H1 (cell line): Measurements from ENCODE around the gene FAF2. TPM values are rescaled to one million over a fixed set of nuclear protein-coding genes. Genes with fewer than 3 reads are reported as not detected.

Experiments used
- CTCF ChIA-PET: fragments of 300-600 bp; sonication (Branson Sonifier 250); formaldehyde crosslinking; loops from one replicate; lab custom pipeline; 2021; ENCODE audit not compliant: partially characterized antibody; lab: Charles Lee
- POLR2A ChIA-PET: fragments of 300-600 bp; sonication (Branson Sonifier 250); formaldehyde crosslinking; loops from one replicate; lab custom pipeline; 2021; ENCODE audit warnings: inconsistent platforms; ENCODE audit not compliant: partially characterized antibody; lab: Charles Lee
- DNase-seq, 2 experiments: peaks; one replicate each; pipeline versions ENCODE4 v3.0.0 to v3.0.0-alpha.2; 2010 to 2022; ENCODE audit warnings: low spot score in 2 of 2, low read depth in 1 of 2, mixed read lengths in 1 of 2
- FAIRE-seq: peaks from 2 replicates; lab custom pipeline; 2011; peaks lifted over from hg19 to GRCh38; lab: Jason Lieb, UNC
- H2AFZ ChIP-seq: 2 replicates; pipeline ENCODE4 v1.8.1; 2012; ENCODE audit warnings: low read length, inconsistent platforms
- H2AK5ac ChIP-seq: 2 replicates; pipeline ENCODE4 v1.6.1; 2013; ENCODE audit warnings: low read depth, low read length
- H2BK120ac ChIP-seq: replicated peaks from 2 replicates; pipeline ENCODE3; 2013; ENCODE audit warnings: low read depth, low read length, inconsistent platforms
- H2BK12ac ChIP-seq: 2 replicates; pipeline ENCODE4 v1.6.1; 2013; ENCODE audit warnings: low read depth, low read length
- H2BK15ac ChIP-seq: 2 replicates; pipeline ENCODE4 v1.6.1; 2013; ENCODE audit warnings: low read length
- H2BK20ac ChIP-seq: 2 replicates; pipeline ENCODE4 v1.6.1; 2013; ENCODE audit warnings: low read length
- H2BK5ac ChIP-seq: 2 replicates; pipeline ENCODE4 v1.6.1; 2013; ENCODE audit warnings: low read depth, low read length
- H3K14ac ChIP-seq: 2 replicates; pipeline ENCODE4 v1.6.1; 2013; ENCODE audit warnings: inconsistent platforms; ENCODE audit not compliant: insufficient read length
- H3K18ac ChIP-seq: 2 replicates; pipeline ENCODE4 v1.6.1; 2013; ENCODE audit warnings: low read length; ENCODE audit errors: extremely low read depth
- H3K23ac ChIP-seq: 2 replicates; pipeline ENCODE4 v1.6.1; 2013; ENCODE audit warnings: inconsistent platforms; ENCODE audit not compliant: insufficient read length
- H3K23me2 ChIP-seq: 2 replicates; pipeline ENCODE4 v1.6.1; 2013; ENCODE audit warnings: low read depth, low read length
- H3K27ac ChIP-seq: 2 replicates; pipeline ENCODE4 v1.6.1; 2011; ENCODE audit warnings: low read depth, low read length, inconsistent platforms
- H3K27me3 ChIP-seq, 4 experiments: replicated peaks in 1 of 4; 1 replicate in 1 of 4; 2 replicates in 3 of 4; pipeline versions ENCODE4 v1.6.1 to v1.8.1; 2011 to 2013; ENCODE audit warnings: low read length in 3 of 4, mild to moderate bottlenecking in 3 of 4, inconsistent platforms in 2 of 4, mixed read lengths in 2 of 4, moderate library complexity in 1 of 4; ENCODE audit not compliant: control insufficient read depth in 3 of 4, insufficient read depth in 3 of 4; ENCODE audit errors: extremely low read depth in 1 of 4
- H3K36me3 ChIP-seq, 4 experiments: 2 replicates each; pipeline versions ENCODE4 v1.6.1 to v1.8.1; 2011 to 2013; ENCODE audit warnings: mild to moderate bottlenecking in 4 of 4, low read length in 3 of 4, moderate library complexity in 2 of 4, control low read depth in 1 of 4, inconsistent platforms in 1 of 4; ENCODE audit not compliant: insufficient read depth in 4 of 4, control insufficient read depth in 2 of 4
- H3K4ac ChIP-seq: replicated peaks from 2 replicates; pipeline ENCODE3; 2013; ENCODE audit warnings: low read length, low read depth, mixed read lengths, inconsistent platforms; ENCODE audit not compliant: insufficient read length
- H3K4me1 ChIP-seq, 4 experiments: replicated peaks in 1 of 4; 1 replicate in 1 of 4; 2 replicates in 3 of 4; pipeline versions ENCODE4 v1.6.1 to v1.8.1; 2011 to 2013; ENCODE audit warnings: low read length in 3 of 4, inconsistent platforms in 2 of 4, mixed read lengths in 1 of 4; ENCODE audit not compliant: insufficient read depth in 4 of 4, control insufficient read depth in 3 of 4
- H3K4me2 ChIP-seq, 2 experiments: 2 replicates each; pipeline versions ENCODE4 v1.6.1 to v1.8.1; 2011 to 2013; ENCODE audit warnings: low read depth in 2 of 2, low read length in 2 of 2, control low read depth in 1 of 2, inconsistent platforms in 1 of 2, mild to moderate bottlenecking in 1 of 2; ENCODE audit not compliant: insufficient read depth in 1 of 2
- H3K4me3 ChIP-seq, 4 experiments: fragments of 200-600, 300-600 bp in 1 of 4; sonication (generic), shearing (Covaris generic), sonication (Bioruptor Twin) in 1 of 4; 2 replicates each; pipeline versions ENCODE4 v1.5.1 to v1.8.1; 2011 to 2016; ENCODE audit warnings: low read length in 4 of 4, low read depth in 3 of 4, control low read depth in 2 of 4, inconsistent platforms in 2 of 4, mild to moderate bottlenecking in 2 of 4, mixed read lengths in 1 of 4, moderate library complexity in 1 of 4; ENCODE audit not compliant: insufficient read depth in 2 of 4; ENCODE audit errors: extremely low read depth in 1 of 4
- H3K56ac ChIP-seq: replicated peaks from 2 replicates; pipeline ENCODE3; 2013; ENCODE audit warnings: low read depth, mild to moderate bottlenecking, mixed read lengths, low read length, inconsistent platforms; ENCODE audit not compliant: insufficient read length
- H3K79me1 ChIP-seq: 2 replicates; pipeline ENCODE4 v1.6.1; 2013; ENCODE audit warnings: low read depth, low read length, control low read depth
- H3K79me2 ChIP-seq, 2 experiments: 2 replicates each; pipeline versions ENCODE4 v1.6.1 to v1.8.1; 2012 to 2013; ENCODE audit warnings: low read length in 2 of 2, mild to moderate bottlenecking in 2 of 2, inconsistent platforms in 1 of 2; ENCODE audit not compliant: insufficient read depth in 2 of 2, control insufficient read depth in 1 of 2
- H3K9ac ChIP-seq, 4 experiments: replicated peaks in 1 of 4; 1 replicate in 1 of 4; 2 replicates in 3 of 4; pipeline versions ENCODE4 v1.6.1 to v1.8.1; 2011 to 2013; ENCODE audit warnings: low read depth in 3 of 4, low read length in 3 of 4, control low read depth in 2 of 4, mild to moderate bottlenecking in 2 of 4, moderate library complexity in 2 of 4, inconsistent platforms in 1 of 4; ENCODE audit errors: extremely low read depth in 1 of 4
- H3K9me3 ChIP-seq, 2 experiments: 2 replicates each; pipeline versions ENCODE4 v1.6.1 to v1.8.1; 2012 to 2013; ENCODE audit warnings: mild to moderate bottlenecking in 2 of 2, moderate library complexity in 2 of 2, control low read depth in 1 of 2, inconsistent platforms in 1 of 2, low read depth in 1 of 2, low read length in 1 of 2, mixed read lengths in 1 of 2; ENCODE audit not compliant: insufficient read depth in 2 of 2
- H4K20me1 ChIP-seq, 2 experiments: replicated peaks in 1 of 2; 2 replicates each; pipeline versions ENCODE3 to v1.8.1; 2011 to 2013; ENCODE audit warnings: inconsistent platforms in 2 of 2, low read length in 2 of 2, mild to moderate bottlenecking in 1 of 2; ENCODE audit not compliant: insufficient read depth in 2 of 2, control insufficient read depth in 1 of 2
- H4K5ac ChIP-seq: 2 replicates; pipeline ENCODE4 v1.6.1; 2013; ENCODE audit warnings: low read length, low read depth, mixed read lengths, inconsistent platforms; ENCODE audit not compliant: insufficient read length
- H4K8ac ChIP-seq: 2 replicates; pipeline ENCODE4 v1.8.0; 2013; ENCODE audit warnings: mild to moderate bottlenecking, moderate library complexity, low read length, inconsistent platforms; ENCODE audit not compliant: insufficient read depth; ENCODE audit errors: extremely low read depth
- H4K91ac ChIP-seq: replicated peaks from 2 replicates; pipeline ENCODE3; 2013; ENCODE audit warnings: low read length, mixed read lengths, inconsistent platforms; ENCODE audit not compliant: insufficient read length
- CHD1 ChIP-seq: IDR thresholded peaks from 2 replicates; pipeline ENCODE4 v1.6.1; 2012; ENCODE audit warnings: low read depth, low read length, improper control_type of control experiment
- EZH2 ChIP-seq: fragments of 200-600 bp; sonication (generic); IDR thresholded peaks from 2 replicates; pipeline ENCODE4 v1.7.1; 2012; ENCODE audit warnings: low read depth, mild to moderate bottlenecking, moderate library complexity, low read length, inconsistent platforms; ENCODE audit not compliant: severe bottlenecking
- GTF2F1 ChIP-seq: IDR thresholded peaks from 2 replicates; pipeline ENCODE4 v1.6.1; 2012; ENCODE audit warnings: low read depth, low read length, improper control_type of control experiment, borderline replicate concordance
- HDAC6 ChIP-seq: IDR thresholded peaks from one replicate; pipeline ENCODE4 v1.7.1; 2012; ENCODE audit warnings: low read depth, mild to moderate bottlenecking, inconsistent platforms, low read length, moderate library complexity
- MAFK ChIP-seq: IDR thresholded peaks from 2 replicates; pipeline ENCODE4 v1.6.1; 2012; ENCODE audit warnings: low read depth, mild to moderate bottlenecking, improper control_type of control experiment, low read length
- POLR2AphosphoS5 ChIP-seq: IDR thresholded peaks from 2 replicates; pipeline ENCODE4 v1.6.1; 2011; ENCODE audit warnings: low read depth, low read length
- RBBP5 ChIP-seq: IDR thresholded peaks from 2 replicates; pipeline ENCODE4 v1.7.1; 2012; ENCODE audit warnings: low read depth, mild to moderate bottlenecking, inconsistent platforms, low read length, moderate library complexity, borderline replicate concordance
- SAP30 ChIP-seq: fragments of 300-600 bp; sonication (generic); IDR thresholded peaks from 2 replicates; pipeline ENCODE4 v1.7.1; 2012; ENCODE audit warnings: low read length, moderate library complexity, mild to moderate bottlenecking, inconsistent platforms; ENCODE audit not compliant: insufficient read depth, insufficient replicate concordance
- SIX5 ChIP-seq: IDR thresholded peaks from 2 replicates; pipeline ENCODE4 v1.6.1; 2011; ENCODE audit warnings: mild to moderate bottlenecking, low read depth, low read length
- TAF1 ChIP-seq: IDR thresholded peaks from 2 replicates; pipeline ENCODE4 v1.6.1; 2011; ENCODE audit warnings: mild to moderate bottlenecking, low read depth, low read length
- YY1 ChIP-seq: IDR thresholded peaks from 2 replicates; pipeline ENCODE4 v1.6.1; 2011; ENCODE audit warnings: low read depth, mild to moderate bottlenecking, low read length
- ZNF274 ChIP-seq: IDR thresholded peaks from 2 replicates; pipeline ENCODE4 v1.7.0; 2012; ENCODE audit warnings: low read length, borderline replicate concordance; ENCODE audit errors: extremely low read depth
- WGBS, 2 experiments: shearing (Covaris generic) in 1 of 2; methylation state at CpG; one replicate each; pipeline versions ENCODE4 v1.1.6 to v1.1.7; 2013 to 2015; ENCODE audit warnings: low lambda C conversion rate in 2 of 2, mixed read lengths in 2 of 2, inconsistent platforms in 1 of 2, low coverage in 1 of 2, missing lambda C conversion rate in 1 of 2; ENCODE audit not compliant: insufficient replicate concordance in 2 of 2, insufficient coverage in 1 of 2, insufficient read length in 1 of 2; ENCODE audit errors: extremely low coverage in 1 of 2, missing lambda C conversion rate in 1 of 2; 5-methylcytosine and 5-hydroxymethylcytosine counted together
- polyA plus RNA-seq, 7 experiments: library from polyadenylated mRNA; depleted of rRNA in 3 of 7; stranded (reverse) in 5 of 7; unstranded in 2 of 7; fragments of >200 nt in 5 of 7; fragments of 200-250 nt in 2 of 7; gene quantifications; 1 replicate in 5 of 7; 2 replicates in 1 of 7; 4 replicates in 1 of 7; pipeline versions ENCODE4 v1.2.1 to v1.2.3, GENCODE V29; 2011 to 2013; ENCODE audit warnings: missing spikeins in 2 of 7, mixed read lengths in 2 of 7
- total RNA-seq: library from RNA; stranded (reverse); fragmentation: NEBNext Ultra II Directional; extraction: Animal tissue kit (Norgen Biotek cat#: 25700); gene quantifications from 2 replicates; pipeline ENCODE4 v1.2.1, GENCODE V29; 2021
- TF ChIP-seq, protein P1 (sequence below): IDR thresholded peaks from 2 replicates; pipeline ENCODE4 v1.6.1; 2011; ENCODE audit warnings: low read length, improper control_type of control experiment

The FAF2 gene
- total and polyA plus RNA-seq, 2 of the 8 experiments (the other 6 are each of a cell fraction or from before 2014, with no cell fraction given): 20.8 to 35.8 TPM

DNA sequence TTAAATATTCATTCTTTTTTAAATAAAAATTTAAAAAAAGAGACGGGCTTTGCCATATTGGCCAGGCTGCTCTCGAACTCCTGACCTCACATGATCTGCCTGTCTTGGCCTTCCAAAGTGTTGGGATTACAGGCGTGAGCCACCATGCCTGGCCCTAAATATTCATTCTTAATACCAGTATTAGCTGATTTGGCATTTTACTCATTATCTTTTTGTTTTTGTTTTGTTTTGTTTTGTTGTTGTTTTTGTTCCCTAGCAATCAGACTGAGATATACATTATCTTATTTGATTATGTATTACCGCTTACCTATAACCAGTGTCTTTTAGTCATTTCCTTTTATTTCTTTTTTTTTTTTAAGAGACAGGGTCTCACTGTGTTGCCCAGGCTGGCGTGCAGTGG is 51.1 kb downstream of the FAF2 start:
- no peak overlapping the region for H3K14ac ChIP-seq
- H4K91ac ChIP-seq: no peak overlapping the region
- no peak overlapping the region for H3K27ac ChIP-seq
- DNase-seq (no peak), FAIRE-seq (no peak)
- no peaks in the 10 kb centered on the region for H3K9me3 ChIP-seq
- no peak overlapping the region for H2BK12ac ChIP-seq
- H3K36me3 ChIP-seq: peaks cover 10 to 73% (median 45%) of the 10 kb centered on the region in 4 experiments
- no peak overlapping the region for H2AFZ ChIP-seq
- POLR2A ChIA-PET: interaction anchor here (0.7 to 1.9 kb wide), 2 partner anchors 26 to 33 kb away, joined by 4 to 5 read pairs; no protein-coding TSS in a partner anchor
- no peaks in the 10 kb centered on the region for H3K79me2 ChIP-seq
- H2BK15ac ChIP-seq: no peak overlapping the region
- no peak overlapping the region for H2BK120ac ChIP-seq
- TF ChIP-seq CHD1 (no peak), EZH2 (no peak), SAP30 (no peak), ZNF274 (no peak), RBBP5 (no peak), MAFK (no peak), GTF2F1 (no peak), SIX5 (no peak), YY1 (no peak), TAF1 (no peak), HDAC6 (no peak), POLR2AphosphoS5 (no peak)
- TF ChIP-seq, protein P1, sequence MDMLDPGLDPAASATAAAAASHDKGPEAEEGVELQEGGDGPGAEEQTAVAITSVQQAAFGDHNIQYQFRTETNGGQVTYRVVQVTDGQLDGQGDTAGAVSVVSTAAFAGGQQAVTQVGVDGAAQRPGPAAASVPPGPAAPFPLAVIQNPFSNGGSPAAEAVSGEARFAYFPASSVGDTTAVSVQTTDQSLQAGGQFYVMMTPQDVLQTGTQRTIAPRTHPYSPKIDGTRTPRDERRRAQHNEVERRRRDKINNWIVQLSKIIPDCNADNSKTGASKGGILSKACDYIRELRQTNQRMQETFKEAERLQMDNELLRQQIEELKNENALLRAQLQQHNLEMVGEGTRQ: no peak
- H3K27me3 ChIP-seq: no peaks in the 10 kb centered on the region
- 96% methylated on average over 5 of the region's 5 CpGs; no CpG with 5 or more reads in 1 of the 2 experiments for WGBS, 2 experiments
- no peak overlapping the region for H3K18ac ChIP-seq
- H3K4me2 ChIP-seq: no peak overlapping the region
- no peak overlapping the region for H2AK5ac ChIP-seq
- no peaks in the 10 kb centered on the region for H3K4me1 ChIP-seq
- no peaks in the 10 kb centered on the region for H3K23me2 ChIP-seq
- no peak overlapping the region for H4K5ac ChIP-seq
- no peaks in the 10 kb centered on the region for H4K20me1 ChIP-seq
- no peak overlapping the region for H3K4ac ChIP-seq
- H3K79me1 ChIP-seq: no peaks in the 10 kb centered on the region
- CTCF ChIA-PET: interaction anchor here (0.8 to 1.3 kb wide), 2 partner anchors 10 to 13 kb away, joined by 3 read pairs; no protein-coding TSS in a partner anchor
- no peak overlapping the region for H3K23ac ChIP-seq
- H3K9ac ChIP-seq: no peak overlapping the region
- H2BK20ac ChIP-seq: no peak overlapping the region
- no peak overlapping the region for H3K56ac ChIP-seq
- no peak overlapping the region for H4K8ac ChIP-seq
- no peak overlapping the region for H2BK5ac ChIP-seq
- H3K4me3 ChIP-seq: no peak overlapping the region
